Thyroid gland (tissue), 4 donors: ENCODE results near the gene PKHD1.

Experiments
- CTCF ChIP-seq, 6 experiments: fragments of 200-600 bp in 3 of 6; fragments of 450-650 bp in 3 of 6; sonication (generic) in 3 of 6; IDR thresholded peaks; one replicate each; pipeline ENCODE4 v1.5.1; 2016 to 2019; ENCODE audit warnings: antibody characterized with exemption in 6 of 6, mild to moderate bottlenecking in 2 of 6, inconsistent platforms in 1 of 6, moderate library complexity in 1 of 6
- POLR2A ChIP-seq, 2 donors: fragments of 450-650 bp; IDR thresholded peaks; one replicate each; pipeline ENCODE4 v1.6.1; 2017; ENCODE audit warnings: antibody characterized with exemption in 2 of 2, mild to moderate bottlenecking in 2 of 2, moderate library complexity in 1 of 2

GRCh38 chr6:51585264-51585663, 502.1 kb downstream of the PKHD1 start:
- no peak for TF ChIP-seq CTCF (IDR thresholded peaks at IDR 0.05)
- TF ChIP-seq POLR2A (IDR thresholded peaks at IDR 0.05), result no peak
